Hepatocyte (in vitro differentiated cells): ENCODE data around the gene RAB27A.
"Not testable (repeated sequence)": the region's sequence is repeated elsewhere in the genome, so short reads cannot be mapped to it uniquely, and the experiment has no call there.

ENCODE experiments used
- EZH2 ChIP-seq: fragments of 200-600 bp; sonication (generic); IDR thresholded peaks from 2 replicates; pipeline ENCODE4 v1.6.1; 2016; ENCODE audit warnings: antibody characterized with exemption, mild to moderate bottlenecking, borderline replicate concordance
- TF ChIP-seq, protein P1 (sequence below): fragments of 200-600 bp; sonication (generic); IDR thresholded peaks from 2 replicates; pipeline ENCODE4 v1.5.1; 2016; ENCODE audit warnings: antibody characterized with exemption, mild to moderate bottlenecking; ENCODE audit not compliant: poor library complexity

DNA sequence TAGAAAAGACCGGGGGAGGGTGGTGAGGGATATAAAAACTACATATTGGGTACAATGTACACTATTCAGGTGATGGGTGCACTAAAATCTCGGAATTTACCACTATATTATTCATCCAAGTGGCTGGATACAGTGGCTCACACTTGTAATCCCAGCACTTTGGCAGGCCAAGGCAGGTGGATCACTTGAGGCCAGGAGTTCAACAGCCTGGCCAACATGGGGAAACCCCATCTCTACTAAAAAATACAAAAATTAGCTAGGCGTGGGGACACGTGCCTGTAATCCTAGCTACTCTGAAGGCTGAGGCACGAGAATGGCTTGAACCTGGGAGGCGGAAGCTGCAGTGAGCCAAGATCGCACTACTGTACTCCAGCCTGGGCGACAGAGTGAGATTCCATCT lies 37.4 kb downstream of the RAB27A start:
- TF ChIP-seq, protein P1, sequence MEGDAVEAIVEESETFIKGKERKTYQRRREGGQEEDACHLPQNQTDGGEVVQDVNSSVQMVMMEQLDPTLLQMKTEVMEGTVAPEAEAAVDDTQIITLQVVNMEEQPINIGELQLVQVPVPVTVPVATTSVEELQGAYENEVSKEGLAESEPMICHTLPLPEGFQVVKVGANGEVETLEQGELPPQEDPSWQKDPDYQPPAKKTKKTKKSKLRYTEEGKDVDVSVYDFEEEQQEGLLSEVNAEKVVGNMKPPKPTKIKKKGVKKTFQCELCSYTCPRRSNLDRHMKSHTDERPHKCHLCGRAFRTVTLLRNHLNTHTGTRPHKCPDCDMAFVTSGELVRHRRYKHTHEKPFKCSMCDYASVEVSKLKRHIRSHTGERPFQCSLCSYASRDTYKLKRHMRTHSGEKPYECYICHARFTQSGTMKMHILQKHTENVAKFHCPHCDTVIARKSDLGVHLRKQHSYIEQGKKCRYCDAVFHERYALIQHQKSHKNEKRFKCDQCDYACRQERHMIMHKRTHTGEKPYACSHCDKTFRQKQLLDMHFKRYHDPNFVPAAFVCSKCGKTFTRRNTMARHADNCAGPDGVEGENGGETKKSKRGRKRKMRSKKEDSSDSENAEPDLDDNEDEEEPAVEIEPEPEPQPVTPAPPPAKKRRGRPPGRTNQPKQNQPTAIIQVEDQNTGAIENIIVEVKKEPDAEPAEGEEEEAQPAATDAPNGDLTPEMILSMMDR, result not testable (repeated sequence)
- not testable (repeated sequence) for TF ChIP-seq EZH2
